HG02678 (cell line): Measurements from ENCODE around the gene CDC123.
"Not testable (repeated sequence)": the region's sequence is repeated elsewhere in the genome, so short reads cannot be mapped to it uniquely, and the experiment has no call there.

Source experiments
- ATAC-seq: cut with Tn5 transposase; IDR thresholded peaks from one replicate; pipeline ENCODE4 v1.9.1; 2021; ENCODE audit warnings: mild to moderate bottlenecking, moderate library complexity; ENCODE audit not compliant: unreplicated experiment

CDC123 gene

DNA sequence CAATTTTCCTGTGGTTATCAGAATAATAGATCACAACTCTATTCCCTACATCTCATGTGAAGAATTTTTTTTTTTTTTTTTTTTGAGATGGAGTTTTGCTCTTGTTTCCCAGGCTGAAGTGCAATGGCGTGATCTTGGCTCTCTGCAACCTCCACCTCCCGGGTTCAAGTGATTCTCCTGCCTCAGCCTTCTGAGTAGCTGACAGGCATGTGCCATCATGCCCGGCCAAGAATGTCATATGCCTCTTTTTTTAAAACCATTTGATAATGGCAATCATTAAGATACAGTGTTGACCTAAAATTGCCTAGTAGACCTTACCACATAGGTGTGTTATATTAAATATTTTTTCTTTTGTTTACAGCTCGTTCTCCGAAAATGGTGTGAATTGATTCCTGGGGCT is 38.7 kb downstream of the CDC123 start:
- not testable (repeated sequence) for ATAC-seq

DNA sequence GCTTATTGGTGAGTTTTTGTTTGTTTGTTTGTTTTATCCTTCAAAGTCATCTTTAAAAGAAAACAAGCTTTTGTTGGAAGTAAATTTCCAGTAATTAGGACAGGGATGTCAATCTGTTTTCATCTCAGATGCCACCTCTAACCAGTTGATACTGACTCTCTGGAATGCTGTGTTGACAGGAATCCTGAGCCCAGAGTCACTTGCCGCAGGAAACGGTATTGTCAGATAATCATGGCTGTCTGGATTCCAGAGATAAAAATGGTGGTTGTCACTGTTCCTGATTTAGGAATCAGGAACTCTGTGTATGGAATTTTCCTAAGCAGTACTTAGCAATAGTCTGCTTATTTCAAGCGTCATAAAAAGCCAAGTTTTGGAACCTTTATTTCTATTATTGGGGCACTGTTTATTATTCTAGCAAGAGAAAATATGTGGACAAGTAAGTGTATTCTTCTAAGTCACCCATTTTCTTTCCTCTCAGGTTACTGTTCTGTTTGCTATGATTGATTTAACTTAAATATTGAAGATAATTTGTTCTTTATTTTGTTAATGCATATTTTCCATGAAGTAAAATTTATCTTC is 39.2 kb downstream of the CDC123 start:
- no peak for ATAC-seq

DNA sequence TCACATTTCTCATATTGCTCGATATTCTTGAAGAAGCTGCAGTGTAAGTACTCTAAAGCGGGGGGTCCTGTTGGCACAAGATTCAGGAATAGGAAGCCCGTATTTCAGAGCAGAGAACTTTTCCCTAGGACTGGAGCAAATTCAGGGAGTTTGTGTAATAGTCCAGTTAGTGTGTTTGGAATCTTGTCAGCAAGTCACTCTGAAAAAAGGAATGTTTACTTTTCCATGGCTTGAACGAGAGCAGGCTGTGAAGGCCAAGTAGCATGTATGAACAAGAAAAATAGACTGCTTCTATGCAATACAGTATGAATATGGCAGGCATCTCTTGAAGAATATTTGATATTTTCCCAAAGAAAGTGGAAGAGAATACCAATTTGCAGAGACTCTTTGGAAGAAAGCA is 39.8 kb downstream of the CDC123 start:
- no peak for ATAC-seq

DNA sequence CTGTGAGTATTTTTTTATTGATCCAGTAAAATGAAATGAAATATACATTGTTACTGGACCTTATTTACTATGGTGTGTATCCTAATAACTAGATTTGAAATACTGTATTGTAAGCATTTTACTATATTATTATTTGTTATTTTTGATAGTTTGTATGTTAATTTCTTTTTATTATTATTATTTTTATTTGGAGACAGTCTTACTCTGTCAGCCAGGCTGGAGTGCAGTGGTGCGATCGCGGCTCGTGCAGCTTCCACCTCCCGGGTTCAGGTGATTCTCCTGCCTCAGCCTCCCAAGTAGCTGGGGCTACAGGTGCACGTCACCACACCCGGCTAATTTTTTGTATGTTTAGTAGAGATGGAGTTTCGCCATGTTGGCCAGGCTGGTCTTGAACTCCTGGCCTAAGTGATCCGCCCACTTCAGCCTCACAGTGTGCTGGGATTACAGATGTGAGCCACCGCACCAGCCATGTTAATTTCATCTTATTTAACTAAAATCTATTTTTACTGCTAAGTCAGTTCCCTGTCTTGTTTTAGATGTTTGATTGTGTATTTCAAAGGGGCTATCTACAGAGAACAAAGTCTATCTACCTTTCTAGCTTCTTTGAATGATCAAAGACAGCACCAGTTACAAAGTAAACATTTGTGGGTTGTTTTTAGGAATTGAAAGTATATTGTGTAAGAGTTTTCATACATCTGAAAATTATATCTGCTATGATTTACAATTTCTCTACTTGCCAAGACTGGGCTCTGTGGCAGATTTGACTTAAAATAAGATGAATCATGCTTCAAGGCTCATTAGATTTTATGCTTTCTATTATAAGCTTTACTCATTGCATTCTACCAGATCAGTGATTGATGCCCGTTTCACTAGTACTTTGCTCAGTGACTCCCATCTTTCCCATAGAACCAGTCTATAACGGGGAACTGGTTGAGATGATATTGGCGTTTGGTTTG is 41.6 kb downstream of the CDC123 start:
- no peak for ATAC-seq

DNA sequence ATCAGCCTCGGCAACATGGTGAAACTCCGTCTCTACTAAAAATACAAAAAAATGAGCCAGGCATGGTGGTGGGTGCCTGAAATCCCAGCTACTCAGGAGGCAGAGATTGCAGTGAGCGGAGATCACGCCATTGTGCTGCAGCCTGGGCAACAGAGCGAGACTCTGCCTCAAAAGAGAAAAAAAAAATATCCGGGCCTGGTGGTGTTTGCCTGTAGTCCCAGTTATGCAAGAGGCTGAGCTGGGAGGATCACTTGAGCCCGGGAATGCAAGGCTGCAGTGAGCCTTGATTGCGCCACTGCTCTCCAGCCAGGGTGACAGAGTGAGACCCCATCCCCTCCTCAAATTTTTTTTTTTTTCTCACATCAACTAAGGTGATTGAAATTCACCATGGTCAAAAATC is 42.8 kb downstream of the CDC123 start:
- no peak for ATAC-seq

DNA sequence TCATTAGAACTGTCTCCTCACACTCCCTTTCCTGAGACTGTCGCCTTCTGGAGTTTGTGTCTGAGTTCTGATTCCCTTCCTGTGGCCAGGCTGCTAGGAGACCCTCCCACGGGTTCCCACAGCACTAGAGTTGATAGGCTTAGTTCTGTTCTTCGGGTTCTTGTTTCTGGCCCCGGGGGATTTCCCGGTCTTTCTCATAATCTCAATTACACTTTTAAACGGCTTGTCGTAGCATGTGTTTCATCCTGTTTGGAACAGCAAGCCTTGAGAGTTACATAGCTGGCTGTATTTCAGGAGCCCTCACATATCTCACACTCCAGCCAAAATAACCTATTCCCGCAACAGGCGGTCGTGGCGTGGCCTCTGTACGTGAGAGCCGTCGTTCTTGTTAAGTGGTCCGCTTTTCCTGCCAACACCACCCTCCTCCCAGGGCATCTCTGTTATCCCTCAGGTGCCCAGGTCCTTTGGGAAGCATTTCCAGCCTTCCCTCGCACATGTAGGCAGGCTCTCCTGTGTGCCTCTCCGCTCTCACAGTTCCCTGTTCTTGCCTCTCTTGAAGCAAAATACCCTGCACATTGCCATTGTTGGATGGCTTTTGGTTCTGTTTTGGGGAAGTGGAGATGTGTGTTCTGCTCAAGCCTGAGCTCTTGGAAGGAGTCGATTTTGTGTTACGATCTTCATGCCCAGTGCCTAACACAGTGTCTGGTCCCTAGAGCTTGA is 46.0 kb downstream of the CDC123 start:
- no peak for ATAC-seq

DNA sequence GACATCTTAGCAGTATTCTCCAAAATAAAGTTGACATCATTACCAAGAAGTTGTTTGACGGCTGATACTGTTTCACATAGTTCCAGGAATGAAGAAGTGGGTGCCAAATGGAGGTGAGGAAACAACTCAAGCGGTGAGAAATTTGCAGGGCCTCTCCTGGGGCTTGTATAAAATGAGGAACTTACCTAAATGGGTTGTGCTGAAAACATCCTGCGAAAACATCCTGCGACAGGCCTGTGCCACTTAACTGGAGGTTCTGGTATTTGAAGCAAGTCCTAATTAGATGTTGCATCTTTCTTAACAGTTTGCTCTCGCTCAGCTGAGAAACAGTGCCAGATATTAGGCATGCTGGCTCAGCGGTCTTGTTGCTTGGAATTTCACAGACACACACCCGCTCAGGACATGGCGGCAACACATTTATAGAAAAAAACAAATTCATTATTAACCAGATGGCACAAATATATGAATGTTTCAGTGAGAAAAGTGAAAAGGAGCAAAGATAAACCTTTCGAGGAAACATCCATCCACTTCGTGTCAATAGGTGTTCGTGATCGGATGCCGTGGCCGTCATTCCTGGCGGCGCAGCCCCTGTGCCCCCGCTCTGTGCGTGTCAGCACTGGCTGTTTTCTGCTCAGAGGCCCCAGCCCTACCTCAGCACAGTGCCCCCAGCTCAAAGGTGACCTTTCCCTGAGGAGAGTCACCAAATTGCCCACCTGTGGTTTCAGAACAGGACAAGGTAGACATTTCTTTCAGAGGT is 48.1 kb downstream of the CDC123 start:
- peak; percentile 50 for ATAC-seq

DNA sequence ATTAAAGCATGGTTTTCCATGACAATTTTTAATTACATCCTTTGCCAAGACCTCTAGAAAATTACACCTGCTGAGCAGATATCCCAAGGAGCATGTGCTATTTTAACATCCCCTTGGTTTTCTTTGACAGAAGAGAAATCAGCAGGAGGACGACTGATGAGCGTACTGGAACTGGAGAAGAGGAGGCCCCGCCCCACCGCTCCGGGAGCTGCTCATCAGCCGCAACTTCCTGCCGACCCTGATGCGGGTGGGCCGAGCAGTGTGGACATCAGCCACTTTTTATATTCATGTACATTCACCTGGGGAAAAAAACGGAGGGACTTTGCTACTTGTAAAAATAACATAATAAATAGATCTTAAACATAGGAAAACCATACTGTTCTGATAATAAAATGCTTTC is 54.2 kb downstream of the CDC123 start:
- no peak for ATAC-seq

DNA sequence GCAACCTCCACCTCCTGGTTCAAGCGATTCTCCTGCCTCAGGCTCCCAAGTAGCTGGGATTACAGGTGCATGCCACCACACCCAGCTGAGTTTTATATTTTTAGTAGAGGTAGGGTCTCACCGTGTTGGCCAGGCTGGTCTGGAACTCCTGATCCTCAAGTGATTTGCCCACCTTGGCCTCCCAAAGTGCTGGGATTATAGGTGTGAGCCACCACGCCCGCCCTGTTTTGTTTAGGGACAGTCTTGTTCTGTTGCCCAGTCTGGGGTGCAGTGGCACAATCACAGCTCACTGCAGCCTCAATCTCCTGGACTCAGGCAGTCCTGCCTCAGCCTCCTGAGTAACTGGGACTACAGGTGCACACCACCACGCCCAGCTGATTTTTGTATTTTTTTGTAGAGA is 54.7 kb downstream of the CDC123 start:
- ATAC-seq = not testable (repeated sequence)

DNA sequence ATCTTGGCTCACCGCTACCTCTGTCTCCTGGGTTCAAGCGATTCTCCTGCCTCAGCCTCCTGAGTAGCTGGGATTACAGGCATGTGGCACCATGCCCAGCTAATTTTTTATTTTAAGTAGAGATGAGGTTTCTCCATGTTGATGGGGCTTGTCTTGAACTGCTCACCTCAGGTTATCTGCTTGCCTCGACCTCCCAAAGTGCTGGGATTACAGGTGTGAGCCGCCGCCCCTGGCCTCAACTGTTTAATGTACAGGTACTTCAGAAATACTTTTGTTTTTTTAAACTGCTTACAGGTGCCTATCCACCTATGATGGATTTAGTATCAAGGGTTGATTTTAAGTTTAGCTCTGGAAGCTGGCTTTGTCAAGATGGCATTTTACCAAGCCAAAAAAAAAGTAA is 55.6 kb downstream of the CDC123 start:
- ATAC-seq = no peak

DNA sequence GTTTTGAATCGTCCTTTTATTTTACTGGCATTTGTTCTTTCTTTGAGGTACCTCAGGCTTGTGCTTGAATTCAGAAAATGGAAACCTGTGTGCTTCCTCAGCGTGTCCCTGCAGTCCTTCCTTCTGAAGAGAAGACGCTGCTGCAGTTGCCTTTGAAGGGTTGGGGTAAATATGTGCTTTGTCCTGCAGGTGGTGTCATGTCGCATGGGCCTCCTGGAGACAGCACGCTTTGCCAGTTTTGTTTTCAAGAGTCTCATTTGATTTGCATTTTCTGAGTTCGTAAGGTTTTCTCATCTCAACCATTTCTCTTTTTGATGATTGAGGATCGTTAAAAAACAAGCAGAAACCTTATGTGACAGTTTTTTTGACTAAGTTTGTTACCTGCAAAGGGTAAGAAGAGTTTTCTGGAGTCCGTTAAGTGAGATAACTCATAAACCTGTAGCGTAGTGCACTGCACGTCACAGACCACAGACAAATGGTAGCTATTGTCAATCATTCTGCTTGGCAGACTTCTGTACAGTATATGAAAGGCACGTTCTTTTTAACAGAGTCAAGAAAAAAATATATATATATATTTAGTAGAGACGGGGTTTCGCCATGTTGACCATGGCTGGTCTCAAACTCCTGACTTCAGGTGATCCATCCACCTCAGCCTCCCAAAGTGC is 57.0 kb downstream of the CDC123 start:
- no peak for ATAC-seq

DNA sequence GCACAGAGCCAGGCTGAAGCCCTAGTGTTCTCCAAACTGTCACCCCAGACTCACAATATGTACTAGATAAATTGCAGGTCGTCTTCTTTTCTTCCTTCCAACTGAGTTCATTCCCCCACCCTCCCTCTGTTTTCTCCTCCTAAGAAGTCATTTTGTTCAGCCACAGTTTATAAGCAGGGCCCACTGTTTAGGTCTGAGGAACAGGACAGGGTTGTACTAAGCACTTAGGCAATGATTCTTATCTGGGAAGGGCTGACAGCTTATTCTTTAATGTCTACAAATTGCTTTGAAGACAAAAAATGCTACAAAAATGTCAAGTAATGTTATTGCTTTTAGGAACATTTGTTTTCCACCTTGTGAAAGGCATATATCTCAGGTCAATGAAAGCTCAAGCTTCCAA is 59.1 kb downstream of the CDC123 start:
- no peak for ATAC-seq

DNA sequence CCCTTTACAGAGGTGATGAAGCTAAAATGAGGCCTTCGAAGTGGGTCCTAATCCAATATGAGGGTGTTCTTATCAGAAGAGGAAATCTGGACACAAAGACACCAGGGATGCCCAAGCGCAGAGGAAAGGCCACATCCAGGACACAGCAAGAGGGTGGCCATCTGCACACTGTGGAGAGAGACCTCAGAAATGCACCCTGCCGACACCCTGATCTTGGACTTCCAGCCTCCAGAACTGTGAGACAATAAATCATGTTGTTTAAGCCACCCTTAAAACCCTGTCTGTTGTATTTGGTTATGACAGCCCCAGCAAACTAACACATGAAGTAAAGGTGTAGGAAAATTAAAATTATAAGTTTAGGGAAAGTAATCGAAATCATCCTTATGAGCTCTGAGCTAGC is 64.0 kb downstream of the CDC123 start:
- ATAC-seq = no peak

DNA sequence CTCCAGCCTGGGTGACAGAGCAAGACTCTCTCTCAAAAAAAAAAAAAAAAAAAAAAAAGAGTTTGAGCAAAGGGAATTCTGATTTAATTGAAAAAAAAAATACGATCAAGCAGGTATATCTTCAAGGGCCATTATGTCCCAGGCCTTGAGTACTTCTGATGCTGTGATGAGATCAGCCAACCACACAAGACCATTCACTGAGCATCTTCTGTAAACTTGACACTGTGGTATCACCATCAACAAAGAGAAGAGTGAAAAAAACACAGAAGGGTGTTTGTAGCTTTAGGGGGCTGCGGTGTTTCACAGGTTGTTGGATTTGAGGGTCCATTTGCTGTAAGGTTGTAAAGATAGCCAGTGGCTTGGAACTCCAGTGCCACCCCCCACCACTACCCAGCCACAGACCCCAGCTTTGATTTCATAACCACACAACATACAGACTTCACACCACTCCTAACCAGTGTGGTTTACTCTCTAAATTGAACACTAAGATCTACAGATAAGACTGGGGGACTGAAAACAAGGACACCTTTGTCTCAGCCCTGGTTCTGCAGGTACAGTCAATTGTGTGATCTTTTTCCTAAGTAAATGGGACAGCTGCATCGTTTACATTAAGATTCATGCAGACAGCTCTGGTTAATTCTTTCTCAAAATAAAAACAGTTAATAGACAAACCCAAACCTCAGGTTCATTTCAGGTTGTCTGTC is 66.4 kb downstream of the CDC123 start:
- ATAC-seq = no peak

DNA sequence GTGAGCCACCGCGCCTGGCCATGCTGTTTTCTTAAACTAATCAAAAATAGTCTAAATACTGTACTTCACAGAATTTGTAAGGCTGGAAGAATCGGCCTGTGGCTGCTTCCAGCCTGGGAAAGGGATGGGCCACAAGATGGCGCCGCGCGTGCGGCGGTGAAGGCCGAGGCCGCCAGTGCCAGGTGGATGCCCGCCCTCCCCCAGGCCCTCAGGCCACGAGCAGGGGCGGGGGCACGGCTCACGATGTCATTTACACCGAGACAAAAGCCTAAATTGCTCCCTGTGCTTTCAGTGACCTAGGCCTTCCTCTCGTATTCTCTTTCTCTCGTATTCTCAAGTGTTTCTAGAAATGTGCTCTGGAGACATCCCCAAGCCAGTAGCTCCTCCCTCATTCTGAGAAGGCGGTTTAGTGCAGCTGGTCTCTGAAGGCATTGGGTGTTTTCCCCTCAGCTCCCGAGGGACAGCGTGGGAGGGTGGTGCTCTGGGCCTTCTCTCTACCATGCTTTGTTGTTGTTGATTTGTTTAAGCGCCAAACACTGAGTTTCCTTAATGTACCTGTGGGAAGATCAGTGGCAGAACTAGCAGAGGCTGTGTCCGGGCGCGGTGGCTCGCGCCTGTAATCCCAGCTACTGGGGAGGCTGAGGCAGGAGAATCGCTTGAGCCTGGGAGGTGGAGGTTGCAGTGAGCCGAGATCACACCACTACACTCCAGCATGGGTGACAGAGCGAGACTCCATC is 68.4 kb downstream of the CDC123 start:
- ATAC-seq = peak; percentile 83

DNA sequence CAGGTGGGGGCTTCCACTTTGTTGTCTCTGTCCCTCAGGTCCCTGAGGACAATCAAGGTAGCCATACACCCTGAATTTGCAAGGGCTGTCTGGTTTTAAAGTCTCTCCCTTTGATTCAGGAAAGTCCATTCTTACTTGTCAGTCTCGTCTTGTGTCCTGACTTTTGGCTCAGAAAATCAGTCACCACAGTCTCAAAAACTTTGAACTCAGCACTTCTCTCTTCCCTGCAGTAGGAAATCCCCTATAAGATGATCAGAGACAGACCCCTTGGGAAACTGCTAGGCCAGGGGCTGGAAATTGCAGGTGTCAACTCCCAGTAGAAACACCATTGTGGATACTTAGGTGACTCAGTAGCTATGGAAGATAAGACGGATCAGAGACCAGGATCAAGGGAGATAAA is 73.1 kb downstream of the CDC123 start:
- no peak for ATAC-seq

DNA sequence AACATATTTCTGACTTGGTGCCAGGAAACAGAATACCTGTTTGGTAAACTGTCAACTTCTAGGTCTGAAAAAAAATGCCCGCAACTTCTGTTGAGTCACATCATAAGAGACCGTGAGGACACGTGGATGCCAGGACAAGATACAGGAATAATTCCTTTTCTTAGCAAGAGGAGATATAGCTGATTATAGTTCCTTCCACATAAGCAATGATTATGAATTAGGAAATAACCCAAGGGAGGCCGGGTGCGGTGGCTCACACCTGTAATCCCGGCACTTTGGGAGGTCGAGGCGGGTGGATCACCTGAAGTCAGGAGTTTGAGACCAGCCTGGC is 75.2 kb downstream of the CDC123 start:
- no peak for ATAC-seq

DNA sequence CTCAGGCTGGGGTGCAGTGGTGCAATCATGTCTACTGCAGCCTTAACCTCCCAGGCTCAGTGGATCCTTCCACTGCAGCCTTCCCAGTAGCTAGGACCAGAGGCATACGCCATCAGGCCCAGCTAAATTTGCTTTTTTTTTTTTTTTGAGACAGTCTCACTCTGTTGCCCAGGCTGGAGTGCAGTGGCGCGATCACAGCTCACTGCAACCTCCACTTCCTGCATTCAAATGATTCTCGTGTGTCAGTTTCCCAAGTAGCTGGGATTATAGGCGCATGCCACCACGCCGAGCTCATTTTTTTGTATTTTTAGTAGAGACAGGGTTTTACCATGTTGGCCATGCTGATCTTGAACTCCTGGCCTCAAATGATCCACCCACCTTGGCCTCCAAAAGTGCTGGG is 81.9 kb downstream of the CDC123 start:
- not testable (repeated sequence) for ATAC-seq

DNA sequence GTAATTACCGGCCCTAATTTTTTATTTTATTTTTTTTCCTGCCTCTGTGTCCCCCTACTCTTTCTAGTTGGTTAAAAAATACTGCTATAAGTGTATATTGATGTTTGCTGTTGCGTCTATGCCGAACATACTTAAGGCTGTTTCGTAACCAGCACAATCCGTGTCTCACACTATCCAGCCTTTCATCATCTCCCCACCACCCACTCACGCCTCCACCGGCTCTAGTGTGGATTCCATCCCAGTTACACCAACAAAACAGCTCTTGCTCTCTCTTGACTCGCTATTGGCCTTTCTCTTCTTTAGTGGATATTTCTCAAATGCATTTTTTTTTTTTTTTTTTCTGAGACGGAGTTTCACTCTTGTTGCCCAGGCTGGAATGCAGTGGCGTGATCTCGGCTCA is 83.3 kb downstream of the CDC123 start:
- no peak for ATAC-seq
